Measurements from ENCODE around the gene REC8. TPM values are rescaled to one million over a fixed set of nuclear protein-coding genes. Genes with fewer than 3 reads are reported as not detected.

Gene REC8
- total RNA-seq, 1 experiment from 2014 or later, result 4.3 TPM

Other genes with a start within 250 kb of the REC8 start
- gene DHRS4, start 218.3 kb upstream of the REC8 start, total RNA-seq (2022; extraction: Qiagen RNA extraction), result 43.0 to 48.9 TPM (median 46.1 TPM) in 5 replicates
- 23.3 to 33.3 TPM (median 29.5 TPM) in 5 replicates for gene DHRS4L2, start 183.2 kb upstream of the REC8 start, total RNA-seq (2022; extraction: Qiagen RNA extraction)
- gene CARMIL3, start 120.1 kb upstream of the REC8 start, total RNA-seq (2022; extraction: Qiagen RNA extraction), result 0.25 to 0.62 TPM (median 0.54 TPM) in 5 replicates
- 0.15 to 0.17 TPM in 2 of 5 replicates, not detected in the others for gene CPNE6, start 100.5 kb upstream of the REC8 start, total RNA-seq (2022; extraction: Qiagen RNA extraction)
- gene PCK2, start 77.8 kb upstream of the REC8 start, total RNA-seq (2022; extraction: Qiagen RNA extraction), result 18.3 to 21.2 TPM (median 19.7 TPM) in 5 replicates
- 19.6 to 26.7 TPM (median 20.6 TPM) in 5 replicates for gene DCAF11, start 57.3 kb upstream of the REC8 start, total RNA-seq (2022; extraction: Qiagen RNA extraction)
- gene NRL, start 57.1 kb upstream of the REC8 start, total RNA-seq (2022; extraction: Qiagen RNA extraction), result 0.59 to 0.94 TPM (median 0.69 TPM) in 5 replicates
- gene FITM1, start 41.4 kb upstream of the REC8 start, total RNA-seq (2022; extraction: Qiagen RNA extraction), result 0.13 to 0.18 TPM (median 0.14 TPM) in 3 of 5 replicates, not detected in the others
- 159 to 189 TPM (median 167 TPM) in 5 replicates for gene PSME1, start 35.9 kb upstream of the REC8 start, total RNA-seq (2022; extraction: Qiagen RNA extraction)
- gene EMC9, start 30.5 kb upstream of the REC8 start, total RNA-seq (2022; extraction: Qiagen RNA extraction), result 46.8 to 61.3 TPM (median 57.0 TPM) in 5 replicates
- gene PSME2, start 25.5 kb upstream of the REC8 start, total RNA-seq (2022; extraction: Qiagen RNA extraction), result 143 to 202 TPM (median 162 TPM) in 5 replicates
- gene RNF31, start 24.6 kb upstream of the REC8 start, total RNA-seq (2022; extraction: Qiagen RNA extraction), result 23.2 to 36.4 TPM (median 28.7 TPM) in 5 replicates
- 15.5 to 20.2 TPM (median 17.9 TPM) in 5 replicates for gene IRF9, start 10.8 kb upstream of the REC8 start, total RNA-seq (2022; extraction: Qiagen RNA extraction)
- gene IPO4, start 16.7 kb downstream of the REC8 start, total RNA-seq (2022; extraction: Qiagen RNA extraction), result 74.1 to 86.9 TPM (median 75.7 TPM) in 5 replicates
- gene TM9SF1, start 23.4 kb downstream of the REC8 start, total RNA-seq (2022; extraction: Qiagen RNA extraction), result 61.4 to 81.2 TPM (median 65.5 TPM) in 5 replicates
- gene TSSK4, start 33.6 kb downstream of the REC8 start, total RNA-seq (2022; extraction: Qiagen RNA extraction), result not detected in 5 replicates
- 77.5 to 105 TPM (median 83.7 TPM) in 5 replicates for gene CHMP4A, start 41.4 kb downstream of the REC8 start, total RNA-seq (2022; extraction: Qiagen RNA extraction)
- gene MDP1, start 44.0 kb downstream of the REC8 start, total RNA-seq (2022; extraction: Qiagen RNA extraction), result 28.0 to 33.9 TPM (median 32.1 TPM) in 5 replicates
- 411 to 486 TPM (median 455 TPM) in 5 replicates for gene NEDD8, start 60.3 kb downstream of the REC8 start, total RNA-seq (2022; extraction: Qiagen RNA extraction)
- gene GMPR2, start 60.8 kb downstream of the REC8 start, total RNA-seq (2022; extraction: Qiagen RNA extraction), result 53.0 to 66.2 TPM (median 59.0 TPM) in 5 replicates
- 32.1 to 38.5 TPM (median 37.3 TPM) in 5 replicates for gene TINF2, start 70.5 kb downstream of the REC8 start, total RNA-seq (2022; extraction: Qiagen RNA extraction)
- gene TGM1, start 91.1 kb downstream of the REC8 start, total RNA-seq (2022; extraction: Qiagen RNA extraction), result 0.99 to 1.6 TPM (median 1.5 TPM) in 5 replicates
- gene RABGGTA, start 99.5 kb downstream of the REC8 start, total RNA-seq (2022; extraction: Qiagen RNA extraction), result 15.6 to 18.0 TPM (median 17.0 TPM) in 5 replicates
- 9.8 to 11.5 TPM (median 11.2 TPM) in 5 replicates for gene DHRS1, start 127.7 kb downstream of the REC8 start, total RNA-seq (2022; extraction: Qiagen RNA extraction)
- 13.0 to 18.8 TPM (median 16.2 TPM) in 5 replicates for gene NOP9, start 127.8 kb downstream of the REC8 start, total RNA-seq (2022; extraction: Qiagen RNA extraction)
- 0.13 to 0.22 TPM (median 0.22 TPM) in 5 replicates for gene CIDEB, start 135.9 kb downstream of the REC8 start, total RNA-seq (2022; extraction: Qiagen RNA extraction)
- 3.0 to 4.9 TPM (median 3.8 TPM) in 5 replicates for gene LTB4R2, start 138.1 kb downstream of the REC8 start, total RNA-seq (2022; extraction: Qiagen RNA extraction)
- gene LTB4R, start 139.4 kb downstream of the REC8 start, total RNA-seq (2022; extraction: Qiagen RNA extraction), result 3.8 to 5.9 TPM (median 5.5 TPM) in 5 replicates
- not detected in 5 replicates for gene ADCY4, start 163.0 kb downstream of the REC8 start, total RNA-seq (2022; extraction: Qiagen RNA extraction)
- not detected in 5 replicates for gene RIPK3, start 167.9 kb downstream of the REC8 start, total RNA-seq (2022; extraction: Qiagen RNA extraction)
- gene NFATC4, start 196.1 kb downstream of the REC8 start, total RNA-seq (2022; extraction: Qiagen RNA extraction), result 0.10 to 0.31 TPM (median 0.15 TPM) in 4 of 5 replicates, not detected in the other
- 0.22 to 0.50 TPM (median 0.36 TPM) in 5 replicates for gene NYNRIN, start 226.9 kb downstream of the REC8 start, total RNA-seq (2022; extraction: Qiagen RNA extraction)